Fibroblast of pulmonary artery (primary cell): ENCODE measurements around the gene TBC1D2B.

Experiments used
- DNase-seq: peaks from one replicate; pipeline ENCODE4 v3.0.0-alpha.2; 2010; ENCODE audit warnings: low read depth
- H3K4me3 ChIP-seq: replicated peaks from 2 replicates; pipeline ENCODE4 v1.5.1; 2011; ENCODE audit warnings: low read depth, mild to moderate bottlenecking, control low read depth, low read length, moderate library complexity
- CTCF ChIP-seq: IDR thresholded peaks from 2 replicates; pipeline ENCODE4 v1.5.1; 2011; ENCODE audit warnings: mild to moderate bottlenecking, control low read depth, low read length, inconsistent platforms; ENCODE audit errors: missing control alignments

The TBC1D2B gene

DNA sequence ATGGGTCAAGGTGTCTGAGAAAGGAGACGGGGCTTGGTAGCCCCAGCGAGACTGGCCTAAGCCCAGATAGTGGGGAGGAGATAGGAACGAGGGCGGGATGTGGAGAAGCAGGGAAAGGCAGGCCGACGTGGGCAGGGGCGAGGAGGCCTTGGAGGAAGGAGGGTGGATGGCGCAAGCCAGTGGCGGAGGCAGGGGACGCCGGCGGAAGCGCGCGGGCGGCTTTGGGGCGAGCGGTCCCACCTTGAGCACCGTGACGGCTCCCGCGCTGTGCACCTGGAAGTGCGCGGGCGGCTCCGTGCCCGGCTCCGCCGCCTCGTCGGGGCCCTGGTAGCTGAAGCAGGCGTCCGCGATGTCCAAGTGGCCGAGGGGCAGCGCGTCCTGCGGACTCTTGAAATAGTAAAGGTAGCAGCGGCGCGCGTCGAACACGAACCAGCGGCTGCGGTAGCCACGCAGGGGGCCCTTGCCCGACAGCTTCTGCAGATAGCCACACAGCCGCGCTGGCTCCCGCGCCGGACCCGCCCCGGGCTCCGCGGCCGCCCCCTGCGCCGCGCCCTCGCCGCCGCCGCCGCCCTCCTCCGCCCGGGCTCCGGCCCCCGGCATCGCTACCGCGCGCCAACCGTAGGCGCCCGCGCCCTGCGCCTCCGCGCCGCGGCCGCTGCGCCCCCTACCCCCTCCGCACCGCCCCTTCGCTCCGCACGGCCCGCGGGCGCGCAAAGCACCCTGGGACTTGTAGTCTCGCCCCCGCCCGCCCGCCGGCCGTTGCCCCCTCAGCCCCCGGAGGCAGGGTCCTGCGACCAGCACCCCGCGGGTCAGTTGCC, at the start of gene TBC1D2B:
Gene TBC1D2B, minus strand, starts transcription at position 659 of the 818 bp plus-strand sequence. Its CDS starts 59 bp downstream, at position 600.
- TF ChIP-seq CTCF, result no peak
- peak within 1 kb of the TSS; percentile 73 for H3K4me3 ChIP-seq
- peak; percentile 60 for DNase-seq

DNA sequence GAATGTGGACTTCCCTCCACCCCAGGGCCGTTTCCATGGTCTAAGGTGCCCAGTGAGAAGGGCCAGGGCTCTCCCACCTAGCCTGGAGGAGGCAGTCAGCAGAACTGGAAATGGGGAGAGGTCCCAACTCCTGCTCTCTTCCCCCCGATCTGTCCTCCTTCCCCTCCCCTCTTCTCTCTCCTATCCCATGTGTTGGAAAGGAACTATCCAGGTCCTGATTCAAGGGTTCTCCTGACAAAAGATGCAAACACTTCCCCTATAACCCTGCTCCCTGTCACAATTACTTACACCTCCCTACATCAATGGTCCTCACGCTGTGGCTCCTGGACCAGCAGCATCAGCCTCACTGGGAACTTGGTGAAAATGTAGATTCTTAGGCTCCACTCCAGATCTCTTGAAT, 47.8 kb upstream of the TBC1D2B start:
- DNase-seq, result no peak
- no peak for TF ChIP-seq CTCF
- no peak overlapping the region for H3K4me3 ChIP-seq

- TF ChIP-seq CTCF, result no peak
- DNase-seq, result no peak
- H3K4me3 ChIP-seq, result no peak overlapping the region
These were observed 43.0 kb upstream of the TBC1D2B start for GRCh38 chr15:78120523-78120922.

GRCh38 chr15:78112551-78112950, 35.0 kb upstream of the TBC1D2B start:
- no peak for TF ChIP-seq CTCF

GRCh38 chr15:78111788-78112187, 34.3 kb upstream of the TBC1D2B start:
- no peak overlapping the region for H3K4me3 ChIP-seq
- DNase-seq, result no peak
- TF ChIP-seq CTCF, result no peak

More at GRCh38 chr15:78112551-78112950, 35.0 kb upstream of the TBC1D2B start:
- DNase-seq, result no peak
- H3K4me3 ChIP-seq, result no peak overlapping the region

DNA sequence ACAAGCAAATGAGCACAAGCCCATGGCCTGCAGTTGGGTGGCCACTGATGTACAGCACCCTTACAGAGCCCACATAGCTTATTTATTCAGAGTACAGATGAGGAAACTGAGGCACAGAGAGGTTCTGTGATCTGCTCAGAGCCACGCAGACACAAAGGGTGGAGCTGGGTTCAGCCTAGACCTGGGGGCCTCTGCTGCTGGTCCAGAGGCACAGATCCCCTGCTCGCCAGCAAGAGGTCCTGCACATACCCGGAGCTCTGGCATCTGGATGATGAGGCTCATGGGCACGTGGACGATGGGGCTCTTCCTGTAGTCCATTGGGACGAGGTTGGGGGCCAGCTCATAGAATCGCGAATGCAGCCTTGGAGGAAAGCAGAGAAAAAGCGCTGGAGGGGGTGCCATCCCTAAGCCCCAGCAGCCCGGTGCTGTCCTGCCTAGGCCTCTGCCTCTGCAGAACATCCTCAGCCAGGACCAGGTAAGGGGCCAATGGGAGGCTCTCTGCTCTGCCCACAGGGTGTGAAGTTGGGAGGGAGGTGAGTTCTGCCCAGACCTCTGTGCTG, 33.5 kb upstream of the TBC1D2B start:
- TF ChIP-seq CTCF, result no peak
- H3K4me3 ChIP-seq, result no peak overlapping the region
- no peak for DNase-seq
